HK-2 (cell line): ENCODE results near the gene ZBTB8B.
A peak's percentile ranks its signal among the peaks of the same experiment; 100 is the strongest.
"Not testable (repeated sequence)": the region's sequence is repeated elsewhere in the genome, so short reads cannot be mapped to it uniquely, and the experiment has no call there.

Source experiments
- DNase-seq: peaks from one replicate; pipeline ENCODE4 v3.0.0-alpha.2; 2018; ENCODE audit not compliant: unreplicated experiment

The ZBTB8B gene

DNA sequence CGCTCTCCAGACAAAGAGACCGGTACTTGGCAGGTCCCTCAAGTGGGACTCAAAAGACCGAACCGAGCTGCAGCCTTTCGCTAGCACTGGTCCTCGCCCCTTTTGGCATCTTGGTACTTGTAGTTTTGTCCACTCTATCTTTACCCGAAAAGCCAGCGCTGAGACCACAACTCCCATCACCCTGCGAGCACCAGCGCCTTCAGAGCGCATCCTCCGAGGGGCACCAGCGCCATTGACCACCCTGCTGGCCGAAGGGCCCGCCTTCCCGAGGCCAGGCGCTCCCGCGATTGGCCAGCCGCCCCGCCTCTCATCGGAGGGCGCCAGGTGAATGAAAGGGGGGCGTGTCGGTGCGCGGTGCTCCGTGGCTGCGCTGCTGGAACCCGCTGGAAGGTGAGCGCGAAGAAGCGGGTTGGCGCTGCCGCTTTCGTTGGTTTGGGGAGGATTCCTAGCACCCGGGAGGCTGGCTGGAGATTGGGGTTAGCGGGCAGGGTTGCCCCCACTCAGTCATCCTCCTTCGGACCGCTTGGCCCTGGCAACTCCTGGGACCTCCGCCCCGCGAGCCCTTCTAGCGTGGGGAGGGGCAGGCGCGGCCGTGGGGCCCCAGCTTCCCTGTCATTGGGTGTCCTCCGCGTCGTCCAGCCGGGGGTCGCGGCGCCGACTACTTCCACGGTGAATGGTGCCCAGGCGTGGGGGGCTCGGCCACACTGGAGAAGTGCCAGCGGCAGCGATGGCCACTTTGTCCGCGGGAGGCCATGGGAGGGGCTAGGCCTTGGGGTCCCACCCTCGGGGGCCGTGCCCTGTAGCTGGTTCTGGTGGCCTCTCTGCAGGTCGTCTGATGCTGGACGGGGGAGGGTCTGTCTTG is at the start of gene ZBTB8B:
Gene ZBTB8B, plus strand, starts transcription at position 357 of the 862 bp plus-strand sequence. CDS start 5,553 bp downstream, outside the sequence.
- peak; percentile 47 for DNase-seq

DNA sequence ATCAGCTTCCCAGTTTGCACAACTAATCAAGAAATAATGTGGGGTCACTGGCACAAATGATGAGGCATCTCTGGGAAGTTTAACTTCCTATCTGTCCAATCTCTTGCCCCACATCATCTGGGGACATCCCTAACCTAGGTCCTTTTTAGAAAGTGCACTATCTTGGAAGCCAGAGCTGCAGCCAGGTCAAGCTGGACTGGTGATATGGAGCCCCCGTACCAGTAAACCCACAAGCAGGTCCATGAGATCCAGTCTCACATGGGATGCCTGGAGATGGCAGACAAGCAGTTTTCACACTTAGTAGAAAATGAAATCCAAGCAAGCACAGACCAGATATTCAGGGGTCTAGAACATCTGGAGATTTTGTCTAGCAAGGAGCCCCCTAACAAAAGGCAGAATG is 43.1 kb upstream of the ZBTB8B start:
- DNase-seq, result no peak

DNA sequence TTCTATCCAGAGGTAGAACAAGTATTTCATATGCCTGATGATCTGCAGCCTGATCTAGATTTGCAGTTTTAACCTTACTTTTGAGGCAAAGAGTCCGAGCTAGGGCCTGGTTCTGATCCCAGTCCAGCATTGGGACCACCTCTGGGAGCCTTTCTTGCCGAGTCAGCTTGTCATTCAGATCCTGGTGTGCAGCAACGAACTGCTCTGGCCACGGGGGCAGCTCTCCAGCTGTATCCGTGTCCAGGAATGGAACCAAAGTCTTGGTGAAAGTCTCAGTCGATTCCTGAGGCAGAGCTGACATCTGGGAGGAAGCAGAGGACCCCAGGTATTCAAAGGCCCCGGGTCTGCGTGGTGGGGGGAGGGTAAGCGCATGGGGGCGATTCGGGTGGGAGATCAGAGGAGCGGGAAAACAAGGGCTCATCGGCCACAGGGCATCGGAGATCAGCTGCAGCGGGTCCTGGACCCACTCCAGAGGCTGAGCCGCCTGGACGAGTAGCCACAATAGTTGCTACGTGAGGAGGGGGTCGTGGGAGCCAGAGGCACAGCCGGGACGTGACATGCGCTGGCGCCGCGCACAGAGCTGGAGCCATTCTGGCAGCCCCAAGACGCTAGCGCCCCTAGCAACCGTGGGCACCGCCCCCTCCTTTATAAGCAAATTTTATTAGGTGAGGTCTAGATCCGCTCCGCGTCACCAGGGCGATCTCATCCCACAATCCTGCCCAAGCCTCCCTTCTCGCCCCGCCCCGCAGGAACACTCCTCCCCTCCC is 38.2 kb upstream of the ZBTB8B start:
- DNase-seq, result no peak

DNA sequence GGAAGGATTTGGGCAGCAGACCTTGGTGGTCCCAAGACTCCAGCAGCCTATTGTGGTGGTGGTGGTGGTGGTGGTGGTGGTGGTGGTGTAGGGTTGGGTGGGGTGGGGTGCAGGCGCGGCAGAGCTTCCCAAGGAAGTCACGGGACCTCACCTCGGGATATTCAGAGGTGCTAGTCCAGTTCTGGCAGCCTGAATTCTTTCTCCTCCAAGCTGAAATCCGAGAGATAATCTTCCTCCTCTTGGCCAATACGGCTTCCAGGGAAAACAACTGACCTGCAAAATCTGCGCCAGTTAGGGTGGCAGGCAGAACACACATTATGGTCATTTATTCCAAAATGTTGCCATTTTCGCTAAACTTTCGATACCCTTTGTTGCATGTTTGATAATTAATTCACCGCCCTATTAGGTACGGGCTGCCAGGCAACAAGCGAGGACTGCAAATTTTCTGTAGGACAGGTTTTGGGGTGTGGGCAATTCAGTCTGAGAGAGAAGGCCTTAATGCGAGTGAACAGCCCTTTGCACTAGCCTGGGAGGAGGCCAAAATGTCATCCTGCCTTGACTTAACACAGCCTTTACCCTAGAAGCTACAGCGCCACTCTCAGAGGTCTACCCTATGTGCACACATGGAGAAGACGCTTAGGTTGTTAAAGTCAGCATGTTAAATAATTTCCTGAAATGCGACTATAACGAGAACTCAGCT is 37.5 kb upstream of the ZBTB8B start:
- DNase-seq, result no peak

DNA sequence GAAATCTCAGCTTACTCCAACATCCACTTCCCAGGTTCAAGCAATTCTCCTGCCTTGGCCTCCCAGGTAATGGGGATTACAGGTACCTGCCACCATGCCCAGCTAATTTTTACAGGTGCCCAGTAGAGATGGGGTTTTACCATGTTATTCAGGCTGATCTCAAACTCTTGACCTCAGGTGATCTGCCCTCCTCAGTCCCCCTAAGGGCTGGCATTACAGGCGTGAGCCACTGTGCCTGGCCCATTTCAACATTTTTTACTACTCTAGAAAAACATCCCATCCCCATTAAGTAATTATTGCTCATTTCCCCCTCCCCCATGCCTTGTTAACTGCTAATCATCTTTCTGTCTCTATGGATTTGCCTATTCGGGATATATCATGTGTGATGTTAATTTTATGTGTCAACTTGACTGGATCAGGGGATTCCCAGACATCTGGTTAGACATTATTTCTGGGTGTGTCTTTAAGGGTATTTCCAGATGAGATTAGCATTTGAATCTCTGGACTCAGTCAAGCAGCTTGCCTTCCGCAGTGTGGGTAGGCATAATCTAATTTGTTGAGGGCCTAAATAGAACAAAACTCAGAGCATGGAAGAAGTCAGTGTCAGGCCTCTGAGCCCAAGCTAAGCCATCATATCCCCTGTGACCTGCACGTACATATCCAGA is 33.0 kb upstream of the ZBTB8B start:
- DNase-seq, result no peak

DNA sequence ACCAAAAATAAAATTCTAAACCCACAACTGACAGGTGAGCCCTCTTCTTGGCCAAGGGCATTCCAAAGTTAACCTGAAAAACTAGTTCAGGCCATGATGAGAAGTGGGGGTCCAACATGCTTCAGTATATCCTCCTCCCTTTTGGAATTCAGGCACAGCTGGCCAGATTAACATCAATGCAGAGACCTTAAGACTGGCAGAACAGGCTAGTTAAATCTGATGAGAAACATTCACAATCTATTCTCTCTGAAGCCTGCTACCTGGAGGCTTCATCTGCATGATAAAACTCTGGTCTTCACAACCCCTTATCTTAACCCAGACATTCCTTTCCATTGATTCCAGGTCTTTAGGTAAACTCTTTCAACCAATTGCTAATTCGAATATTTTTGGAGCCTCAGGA is 26.7 kb upstream of the ZBTB8B start:
- no peak for DNase-seq

DNA sequence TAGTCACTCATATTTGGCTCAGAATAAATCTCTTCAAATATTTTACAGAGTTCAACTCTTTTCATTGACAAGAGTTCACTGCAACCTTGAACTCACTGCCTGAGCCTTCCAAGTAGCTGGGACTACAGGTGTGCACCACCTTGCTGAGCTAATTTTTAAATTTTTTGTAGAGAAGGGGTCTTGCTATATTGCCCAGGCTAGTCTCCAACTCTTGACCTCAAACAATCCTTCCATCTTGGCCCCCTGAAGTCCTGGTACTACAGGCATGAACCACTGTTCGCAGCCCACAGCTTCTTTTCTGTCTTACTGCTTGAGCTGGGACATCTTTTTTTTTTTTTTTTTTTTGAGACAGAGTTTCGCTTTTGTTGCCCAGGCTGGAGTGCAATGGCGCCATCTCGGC is 26.1 kb upstream of the ZBTB8B start:
- DNase-seq, result not testable (repeated sequence)

DNA sequence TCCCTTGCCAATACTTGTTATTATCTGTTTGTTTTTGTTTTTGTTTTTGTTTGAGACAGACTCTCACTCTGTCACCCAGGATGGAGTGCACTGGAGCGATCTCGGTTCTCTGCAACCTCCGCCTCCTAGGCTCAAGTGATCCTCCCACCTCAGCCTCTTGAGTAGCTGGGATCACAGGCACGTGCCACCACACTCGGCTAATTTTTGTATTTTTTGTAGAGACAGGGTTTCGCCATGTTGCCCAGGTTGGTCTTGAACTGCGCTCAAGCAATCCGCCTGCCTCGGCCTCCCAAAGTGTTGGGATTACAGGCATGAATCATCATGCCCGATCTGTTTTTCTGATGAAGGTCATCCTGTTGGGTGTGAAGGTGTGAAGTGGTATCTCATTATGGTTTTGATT is 23.4 kb upstream of the ZBTB8B start:
- not testable (repeated sequence) for DNase-seq

DNA sequence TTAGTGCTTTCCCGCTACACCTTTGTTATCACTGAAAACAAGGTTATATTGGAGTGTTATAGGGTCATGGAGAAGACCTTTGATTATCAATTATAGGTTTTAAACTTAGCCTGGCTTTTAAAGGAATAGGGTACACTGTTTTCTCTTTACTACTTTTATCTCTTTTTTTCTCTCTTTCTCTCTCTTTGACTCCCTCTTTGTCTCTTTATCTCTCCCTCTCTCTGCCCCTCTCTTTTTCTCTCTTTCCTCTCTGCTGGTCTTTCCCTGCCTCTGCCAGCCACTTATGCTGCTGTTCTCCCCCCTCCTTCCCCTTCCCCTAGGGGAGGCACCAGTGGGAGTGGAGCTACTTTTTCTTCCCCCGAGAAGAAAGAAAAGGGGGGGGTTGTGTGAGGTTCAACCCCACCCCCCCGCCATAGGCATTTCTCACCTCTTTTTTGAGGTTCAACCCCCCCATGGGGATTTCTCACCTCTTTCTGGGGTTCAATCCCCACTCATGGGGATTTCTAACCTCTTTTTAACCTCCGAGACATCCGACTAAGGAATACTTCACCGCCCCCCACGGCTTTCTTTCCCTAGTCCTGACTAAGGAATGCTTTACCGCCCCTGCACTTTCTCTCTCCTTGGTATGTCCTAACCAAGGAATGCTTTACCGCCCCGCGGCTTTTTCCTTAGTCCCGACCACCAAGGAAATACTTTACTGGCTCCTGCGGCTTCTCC is 17.2 kb upstream of the ZBTB8B start:
- peak; percentile 54 for DNase-seq

DNA sequence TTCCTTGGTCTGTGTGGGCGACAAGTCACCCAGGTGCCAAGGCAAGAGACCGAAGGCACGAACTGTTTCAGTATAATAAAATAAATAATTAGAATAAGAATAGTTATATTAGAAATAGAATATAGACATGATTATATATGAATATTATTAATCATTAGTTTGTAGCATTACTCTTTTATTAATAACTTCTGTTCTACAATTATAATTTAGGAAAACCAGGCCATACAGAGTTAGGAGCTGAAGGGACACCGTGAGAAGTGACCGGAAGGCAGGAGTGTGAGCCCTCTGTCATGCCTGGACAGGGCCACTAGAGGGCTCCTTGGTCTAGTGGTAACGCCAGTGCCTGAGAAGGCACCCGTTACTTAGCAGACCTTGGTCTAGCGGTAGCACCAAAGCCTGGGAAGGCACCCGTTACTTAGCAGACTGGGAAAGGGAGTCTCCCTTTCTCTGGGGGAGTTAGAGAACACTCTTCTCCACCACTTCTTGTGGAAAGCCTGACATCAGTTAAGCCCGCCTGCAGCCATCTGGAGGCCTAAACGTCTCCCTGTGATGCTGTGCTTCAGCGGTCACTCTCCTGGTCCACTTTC is 16.6 kb upstream of the ZBTB8B start:
- DNase-seq, result peak; percentile 64

DNA sequence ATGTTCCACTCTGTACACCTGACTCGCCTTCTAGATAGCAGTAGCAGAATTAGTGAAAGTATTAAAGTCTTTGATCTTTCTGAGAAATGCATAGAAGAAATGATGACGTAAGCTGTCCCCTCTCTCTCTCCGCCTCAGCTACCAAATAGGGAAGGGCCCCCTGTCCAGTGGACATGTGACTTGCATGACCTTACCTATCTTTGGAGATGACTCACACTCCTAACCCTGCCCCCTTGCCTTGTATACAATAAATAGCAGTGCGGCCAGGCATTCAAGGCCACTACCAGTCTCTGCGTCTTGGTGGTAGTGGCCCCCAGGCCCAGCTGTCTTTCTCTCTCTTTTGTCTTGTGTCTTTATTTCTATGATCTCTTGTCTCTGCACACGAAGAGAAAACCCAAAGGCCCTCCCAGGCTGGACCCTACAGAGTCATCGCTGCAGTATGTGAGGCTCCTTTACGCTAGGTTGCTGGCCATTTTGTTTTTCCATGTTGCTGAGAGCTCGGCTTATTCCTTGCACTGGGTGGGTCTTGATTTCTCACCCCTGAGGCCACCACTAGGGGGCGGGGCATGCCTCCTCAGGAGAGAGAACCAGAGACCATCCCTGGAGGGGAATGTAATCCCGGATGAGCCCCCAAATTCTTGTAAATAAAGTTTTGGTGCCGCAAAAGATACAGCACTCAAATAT is 16.0 kb upstream of the ZBTB8B start:
- no peak for DNase-seq

DNA sequence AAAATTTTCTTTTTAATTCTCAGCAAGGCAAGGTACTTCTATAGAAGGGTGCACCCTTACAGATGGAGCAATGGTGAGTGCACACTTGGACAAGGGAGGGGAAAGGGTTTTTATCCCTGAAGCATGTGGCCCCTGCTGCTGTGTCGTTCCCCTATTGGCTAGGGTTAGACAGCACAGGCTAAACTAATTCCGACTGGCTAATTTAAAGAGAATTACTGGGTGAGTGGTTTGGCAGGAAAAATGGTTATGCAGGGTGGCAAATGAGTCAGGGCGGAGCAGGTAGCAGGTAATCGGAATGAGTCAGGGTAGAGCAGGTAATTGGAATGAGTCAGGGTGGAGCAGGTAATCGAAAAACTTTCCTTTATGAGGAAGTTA is 15.4 kb upstream of the ZBTB8B start:
- DNase-seq, result not testable (repeated sequence)

DNA sequence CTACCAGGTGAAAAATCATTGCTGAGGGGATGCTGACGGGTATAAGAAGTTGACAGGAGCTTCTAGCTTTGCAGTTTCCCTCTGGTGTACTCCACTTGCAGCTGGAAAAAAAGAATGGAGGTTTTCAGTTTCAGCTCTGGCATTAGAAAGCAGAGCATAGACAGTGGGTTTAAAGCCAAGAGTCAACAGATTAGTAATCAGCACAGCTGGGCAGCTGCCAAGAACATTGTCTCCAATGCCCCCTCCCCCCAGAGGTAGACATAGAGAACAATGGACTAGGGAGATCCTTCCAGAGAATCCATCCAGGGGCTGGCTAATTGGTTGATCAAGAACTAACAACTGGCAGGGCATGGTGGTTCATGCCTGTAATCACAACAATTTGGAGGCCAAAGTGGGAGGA is 10.1 kb upstream of the ZBTB8B start:
- DNase-seq, result no peak

DNA sequence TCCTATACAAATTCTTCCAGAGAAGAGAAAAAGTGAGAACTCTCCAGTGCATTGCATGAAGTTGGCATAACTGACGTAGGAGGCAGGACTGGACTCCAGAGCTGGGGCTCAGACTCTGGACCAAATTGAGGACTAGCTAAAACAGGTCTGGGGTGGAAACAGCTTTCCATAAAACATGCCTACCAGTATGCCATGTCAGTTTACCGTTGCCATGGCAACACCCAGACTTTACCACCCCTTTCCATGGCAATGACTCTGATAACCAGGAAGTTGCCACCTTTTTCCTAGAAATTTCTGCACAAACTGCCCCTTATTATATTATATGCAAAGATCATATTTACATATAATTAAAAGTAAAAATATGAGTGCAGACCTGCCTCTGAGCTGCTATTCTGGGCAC is 8.9 kb upstream of the ZBTB8B start:
- DNase-seq, result no peak

DNA sequence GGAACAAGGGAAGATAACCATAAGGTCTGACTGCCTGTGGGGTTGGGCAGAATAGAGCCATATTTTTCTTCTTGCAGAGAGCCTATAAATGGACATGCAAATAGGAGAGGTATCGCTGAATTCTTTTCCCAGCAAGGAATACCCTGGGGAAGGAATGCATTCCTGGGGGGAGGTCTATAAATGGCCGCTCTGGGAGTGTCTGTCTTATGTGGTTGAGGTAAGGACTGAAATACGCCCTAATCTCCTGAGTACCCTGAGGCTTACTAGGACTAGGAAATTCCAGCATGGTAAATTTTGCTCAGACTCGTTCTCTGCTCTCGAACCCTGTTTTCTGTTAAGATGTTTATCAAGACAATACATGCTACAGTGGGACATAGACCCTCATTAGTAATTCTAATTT is 6.1 kb upstream of the ZBTB8B start:
- DNase-seq, result not testable (repeated sequence)

DNA sequence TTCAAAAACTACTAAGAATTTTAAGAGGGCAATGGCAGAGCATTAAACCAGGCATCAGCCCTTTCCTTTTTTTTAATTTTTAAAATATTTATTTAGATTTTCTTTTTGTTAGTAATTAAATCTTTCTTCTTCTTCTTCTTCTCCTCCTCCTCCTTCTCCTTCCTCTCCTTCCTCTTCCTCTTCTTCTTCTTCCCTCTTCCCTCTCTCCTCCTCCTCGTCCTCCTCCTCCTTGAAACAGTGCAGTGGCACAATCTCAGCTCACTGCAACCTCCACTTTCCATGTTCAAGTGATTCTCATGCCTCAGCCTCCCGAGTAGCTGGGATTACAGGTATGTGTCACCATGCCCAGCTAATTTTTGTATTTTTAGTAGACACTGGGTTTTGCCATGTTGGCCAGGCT is 1.9 kb upstream of the ZBTB8B start:
- DNase-seq, result not testable (repeated sequence)

DNA sequence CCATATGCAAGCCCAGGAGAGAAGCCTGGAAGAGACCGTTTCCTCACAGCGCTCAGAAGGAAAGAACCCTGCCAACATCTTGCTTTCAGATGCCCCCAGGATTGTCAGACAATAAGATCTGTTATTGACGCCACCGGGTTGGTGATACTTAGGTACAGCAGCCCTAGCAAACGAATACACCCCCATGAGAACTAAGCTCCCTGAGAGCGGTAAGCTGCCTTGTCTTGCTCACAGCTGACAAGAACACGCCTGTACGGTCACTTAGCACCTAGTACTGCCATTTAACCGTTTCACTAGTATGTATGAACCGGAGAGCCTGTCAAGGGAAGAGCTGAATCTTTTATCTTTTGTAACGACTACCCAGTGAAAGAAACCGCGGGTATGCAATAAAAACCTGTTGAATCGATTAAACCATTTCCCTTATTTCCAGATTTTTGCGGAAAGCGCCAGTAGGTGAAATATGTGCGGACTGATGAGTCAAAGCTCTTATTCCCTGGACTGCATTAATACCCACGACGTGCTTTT is 619 bp upstream of the ZBTB8B start:
- DNase-seq, result no peak

DNA sequence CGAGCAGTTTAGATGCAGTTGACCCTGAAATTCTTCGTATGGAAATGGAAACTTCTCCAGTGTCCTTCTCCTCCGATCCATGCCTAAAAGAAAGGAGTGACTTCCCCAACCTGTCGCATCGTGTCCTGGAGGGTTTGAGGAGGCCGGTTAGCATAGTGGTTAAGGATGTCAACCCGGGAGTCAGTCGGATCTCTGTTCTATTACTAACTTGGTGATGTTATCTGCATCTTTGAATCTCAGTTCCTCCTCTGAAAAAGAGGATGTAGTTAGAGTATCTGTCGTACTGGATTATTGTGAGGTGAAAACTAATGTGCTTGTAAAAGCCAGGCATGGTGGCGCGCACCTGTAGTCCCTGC is 684 bp downstream of the ZBTB8B start:
- no peak for DNase-seq

DNA sequence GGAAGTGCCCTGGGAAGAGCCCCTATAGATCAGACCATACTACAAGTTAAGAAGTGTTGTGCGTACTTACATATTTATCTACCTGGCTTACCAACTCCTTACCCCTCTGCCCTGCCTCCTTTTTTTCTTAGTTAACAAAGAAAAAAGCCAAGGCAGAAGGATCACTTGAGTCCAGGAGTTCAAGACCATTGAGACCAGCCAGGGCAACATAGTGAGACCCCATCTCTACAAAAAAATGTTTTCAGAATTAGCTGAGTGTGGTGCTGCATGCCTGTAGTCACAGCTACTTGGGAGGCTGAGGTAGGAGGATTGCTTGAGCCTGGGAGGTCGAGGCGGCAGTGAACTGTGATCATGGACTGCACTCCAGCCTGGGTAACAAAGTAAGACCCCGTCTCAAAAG is 1.9 kb downstream of the ZBTB8B start:
- no peak for DNase-seq

DNA sequence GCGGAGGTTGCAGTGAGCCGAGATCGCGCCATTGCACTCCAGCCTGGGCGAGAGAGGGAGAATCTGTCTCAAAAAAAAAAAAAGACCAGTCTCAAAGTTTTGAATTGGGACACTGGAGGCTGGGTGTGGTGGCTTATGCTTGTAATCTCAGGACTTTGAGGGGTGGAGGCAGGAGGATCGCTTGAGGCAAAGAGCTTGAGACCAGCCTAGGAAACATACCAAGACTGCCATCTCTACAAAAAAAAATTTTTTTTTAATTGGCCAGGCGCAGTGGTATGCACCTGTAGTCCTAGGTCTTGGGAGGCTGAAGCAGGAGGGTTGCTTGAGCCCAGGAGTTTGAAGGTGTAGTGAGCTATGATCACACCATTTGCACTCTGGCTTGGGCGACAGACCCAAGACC is 3.9 kb downstream of the ZBTB8B start:
- no peak for DNase-seq
